Lower leg skin (tissue), 4 donors: ENCODE results near the gene ABCA13. TPM values are rescaled to one million over a fixed set of nuclear protein-coding genes. Genes with fewer than 3 reads are reported as not detected.

Source experiments
- DNase-seq, 2 donors: peaks; one replicate each; pipeline ENCODE4 v3.0.0-alpha.2; 2019; ENCODE audit warnings: low spot score in 2 of 2
- H3K4me3 ChIP-seq: fragments of 200-600 bp; sonication (generic); 2 replicates; pipeline ENCODE4 v1.5.1; 2017; ENCODE audit warnings: mild to moderate bottlenecking, low read depth; ENCODE audit not compliant: poor library complexity, severe bottlenecking
- POLR2A ChIP-seq, 2 donors: fragments of 450-650 bp; IDR thresholded peaks; one replicate each; pipeline ENCODE4 v1.6.1; 2016 to 2017; ENCODE audit warnings: antibody characterized with exemption in 2 of 2, mild to moderate bottlenecking in 1 of 2, moderate library complexity in 1 of 2
- WGBS, 2 donors: methylation state at CpG; one replicate each; pipeline ENCODE4 v1.1.5; 2018; 5-methylcytosine and 5-hydroxymethylcytosine counted together
- intact Hi-C: fragments of 100-400 bp; cut with DNase I; formaldehyde crosslinking; loops from one replicate; pipeline ENCODE4 v1.15.0; 2023; ENCODE audit warnings: low total_unique reads
- total RNA-seq, 4 donors: library from RNA; depleted of rRNA; stranded (reverse); fragments of >200 nt; gene quantifications; one replicate each; pipeline ENCODE4 v1.1.0, GENCODE V29; 2016
- TF ChIP-seq, protein P1 (sequence below), 3 donors: fragments of 450-650 bp; IDR thresholded peaks; one replicate each; pipeline ENCODE4 v1.5.1; 2016; ENCODE audit warnings: antibody characterized with exemption in 3 of 3, mild to moderate bottlenecking in 3 of 3, moderate library complexity in 2 of 3

ABCA13 gene
- total RNA-seq, 4 donors from 2014 or later = 0.08 to 1.7 (median 0.52) TPM

DNA sequence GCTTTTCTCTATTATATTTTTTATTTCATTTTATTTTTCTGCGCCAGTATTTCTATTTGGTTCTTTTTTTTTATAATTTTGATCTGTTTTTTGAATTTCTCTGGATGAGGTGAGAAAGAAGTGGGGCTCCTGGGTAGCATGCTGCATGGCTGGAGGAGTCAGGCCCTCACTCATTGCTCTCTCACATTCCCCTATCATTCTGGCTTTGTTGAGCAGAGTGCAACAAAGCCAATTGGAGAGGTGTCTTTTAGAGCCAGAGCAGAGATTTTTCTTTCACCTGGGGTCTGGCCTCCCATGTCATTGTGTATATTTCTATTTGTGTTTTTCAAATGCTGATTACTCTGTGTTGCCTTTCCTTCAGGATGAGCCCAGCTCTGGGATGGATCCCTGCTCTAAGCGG is 423.1 kb downstream of the ABCA13 start:
- intact Hi-C loops = no loop called here
- no peak for DNase-seq
- no peak for TF ChIP-seq POLR2A (IDR thresholded peaks at IDR 0.05)
- TF ChIP-seq, protein P1, sequence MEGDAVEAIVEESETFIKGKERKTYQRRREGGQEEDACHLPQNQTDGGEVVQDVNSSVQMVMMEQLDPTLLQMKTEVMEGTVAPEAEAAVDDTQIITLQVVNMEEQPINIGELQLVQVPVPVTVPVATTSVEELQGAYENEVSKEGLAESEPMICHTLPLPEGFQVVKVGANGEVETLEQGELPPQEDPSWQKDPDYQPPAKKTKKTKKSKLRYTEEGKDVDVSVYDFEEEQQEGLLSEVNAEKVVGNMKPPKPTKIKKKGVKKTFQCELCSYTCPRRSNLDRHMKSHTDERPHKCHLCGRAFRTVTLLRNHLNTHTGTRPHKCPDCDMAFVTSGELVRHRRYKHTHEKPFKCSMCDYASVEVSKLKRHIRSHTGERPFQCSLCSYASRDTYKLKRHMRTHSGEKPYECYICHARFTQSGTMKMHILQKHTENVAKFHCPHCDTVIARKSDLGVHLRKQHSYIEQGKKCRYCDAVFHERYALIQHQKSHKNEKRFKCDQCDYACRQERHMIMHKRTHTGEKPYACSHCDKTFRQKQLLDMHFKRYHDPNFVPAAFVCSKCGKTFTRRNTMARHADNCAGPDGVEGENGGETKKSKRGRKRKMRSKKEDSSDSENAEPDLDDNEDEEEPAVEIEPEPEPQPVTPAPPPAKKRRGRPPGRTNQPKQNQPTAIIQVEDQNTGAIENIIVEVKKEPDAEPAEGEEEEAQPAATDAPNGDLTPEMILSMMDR (IDR thresholded peaks at IDR 0.05) = no peak
- H3K4me3 ChIP-seq = no peak overlapping the region
- WGBS, 2 donors = 95 to 98% methylated on average over 2 of the region's 2 CpGs

DNA sequence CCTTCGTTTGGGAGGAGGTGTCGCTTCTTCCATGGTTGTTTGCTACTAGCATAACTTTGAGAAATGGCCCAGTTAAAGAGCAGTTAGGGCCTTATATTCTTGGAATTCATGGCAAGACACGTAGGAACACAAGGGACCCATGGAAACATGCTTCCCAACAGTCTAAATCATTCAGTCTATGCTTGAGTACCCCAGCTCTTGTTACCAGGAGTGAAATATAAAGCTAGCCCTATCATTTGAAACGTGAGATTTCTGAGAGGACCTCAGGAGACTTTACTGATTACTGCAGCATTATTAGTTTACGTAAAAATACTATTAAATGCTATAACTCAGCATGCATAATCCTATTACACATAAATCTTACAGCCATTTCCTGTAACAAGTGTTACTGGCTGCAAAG is 424.5 kb downstream of the ABCA13 start:
- TF ChIP-seq, protein P1 (IDR thresholded peaks at IDR 0.05) = no peak
- TF ChIP-seq POLR2A (IDR thresholded peaks at IDR 0.05) = no peak
- no peak overlapping the region for H3K4me3 ChIP-seq
- intact Hi-C loops = no loop called here
- DNase-seq = no peak
- WGBS, 2 donors = 61 to 64% methylated on average over 5 of the region's 5 CpGs

- DNase-seq = no peak
- TF ChIP-seq, protein P1 (IDR thresholded peaks at IDR 0.05) = no peak
- TF ChIP-seq POLR2A (IDR thresholded peaks at IDR 0.05) = no peak
- H3K4me3 ChIP-seq = no peak overlapping the region
- WGBS, 2 donors = 80 to 86% methylated on average over 2 of the region's 2 CpGs
- intact Hi-C loops = no loop called here
These were observed 439.4 kb downstream of the ABCA13 start for GRCh38 chr7:48610705-48611104.

DNA sequence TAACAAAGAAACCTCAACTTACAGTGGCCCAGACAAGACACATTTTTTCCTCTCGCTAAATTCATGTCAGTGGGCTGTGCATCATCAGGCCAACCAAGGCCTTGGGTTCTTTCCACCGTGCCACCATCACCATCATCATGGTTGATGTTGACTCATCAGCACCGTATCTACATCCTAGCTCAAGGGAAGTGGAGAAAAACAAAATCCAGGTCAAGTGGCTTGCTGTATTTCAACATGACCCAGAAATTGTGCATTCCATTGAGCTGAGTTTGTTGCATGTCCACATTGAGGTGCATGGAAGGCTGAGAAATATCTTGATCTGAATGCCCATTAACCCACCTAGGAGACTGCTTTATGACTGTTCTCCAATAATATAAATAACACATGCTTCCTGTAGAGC is 440.7 kb downstream of the ABCA13 start:
- no peak for TF ChIP-seq POLR2A (IDR thresholded peaks at IDR 0.05)
- TF ChIP-seq, protein P1 (IDR thresholded peaks at IDR 0.05) = no peak
- DNase-seq = no peak
- WGBS, 2 donors = 89 to 93% methylated on average over 3 of the region's 3 CpGs
- intact Hi-C loops = no loop called here
- H3K4me3 ChIP-seq = no peak overlapping the region

DNA sequence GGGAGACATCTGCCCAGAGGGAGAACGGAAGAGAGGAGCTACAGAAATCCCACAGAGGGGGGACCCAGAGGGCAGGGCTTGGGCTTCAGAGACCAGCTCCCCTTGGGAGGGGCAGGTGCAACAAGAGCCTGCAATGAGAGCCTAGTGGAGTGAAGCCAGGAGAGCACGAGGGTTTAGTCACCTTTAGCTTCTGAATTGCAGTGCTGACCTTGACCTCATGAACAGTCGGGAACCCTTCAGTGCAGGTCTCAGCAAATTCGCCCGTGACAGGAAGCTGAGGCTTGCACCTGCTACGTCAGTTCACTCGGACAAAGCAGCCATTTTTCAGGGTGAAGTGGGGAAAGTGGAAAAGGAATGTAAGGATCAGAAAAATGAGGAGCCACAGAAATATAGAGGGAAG is 446.2 kb downstream of the ABCA13 start:
- 70 to 75% methylated on average over 7 of the region's 7 CpGs for WGBS, 2 donors
- intact Hi-C loops = no loop called here
- no peak overlapping the region for H3K4me3 ChIP-seq
- DNase-seq = no peak
- TF ChIP-seq POLR2A (IDR thresholded peaks at IDR 0.05) = no peak
- TF ChIP-seq, protein P1 (IDR thresholded peaks at IDR 0.05) = no peak

DNA sequence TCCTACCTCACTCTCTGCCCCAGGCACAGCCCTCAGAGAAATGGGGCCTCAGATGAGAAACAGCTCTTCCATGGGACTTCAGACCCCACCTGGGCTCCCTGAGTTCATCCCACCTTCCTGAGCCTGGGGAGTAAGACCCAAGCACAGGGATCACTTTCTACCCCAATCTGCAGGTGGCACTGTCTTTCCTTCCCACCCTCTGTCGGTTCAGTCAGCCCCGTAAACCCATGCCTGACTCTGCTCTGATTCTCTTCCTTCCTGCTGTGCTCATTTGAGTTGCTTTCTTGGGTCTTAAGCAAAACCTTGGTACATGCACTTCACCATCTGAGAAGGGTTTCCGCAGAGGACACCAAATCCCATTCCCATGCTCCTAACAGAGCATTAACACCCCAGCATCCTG is 446.7 kb downstream of the ABCA13 start:
- no peak for TF ChIP-seq POLR2A (IDR thresholded peaks at IDR 0.05)
- no peak for DNase-seq
- WGBS, 2 donors = 90% methylated on average over 3 of the region's 3 CpGs
- H3K4me3 ChIP-seq = no peak overlapping the region
- intact Hi-C loops = no loop called here
